Mesenchymal stem cell (in vitro differentiated cells and primary cell): ENCODE measurements around the gene CDK14.

Experiments
- DNase-seq: peaks from one replicate; pipeline ENCODE4 v3.0.0-alpha.2; 2013
- H2AFZ ChIP-seq: one replicate; pipeline ENCODE4 v1.6.1; 2013; ENCODE audit warnings: low read depth, mild to moderate bottlenecking, control low read depth, inconsistent platforms, low read length, moderate library complexity
- H2AK5ac ChIP-seq: 2 replicates; pipeline ENCODE4 v1.6.1; 2013; ENCODE audit warnings: low read length, moderate library complexity, mild to moderate bottlenecking, inconsistent platforms; ENCODE audit not compliant: severe bottlenecking
- H2BK120ac ChIP-seq: one replicate; pipeline ENCODE4 v1.6.1; 2013; ENCODE audit warnings: low read depth, mild to moderate bottlenecking, inconsistent platforms, low read length, moderate library complexity
- H2BK12ac ChIP-seq, 2 experiments: one replicate each; pipeline ENCODE4 v1.6.1; 2013; ENCODE audit warnings: inconsistent platforms in 2 of 2, low read length in 2 of 2, mild to moderate bottlenecking in 2 of 2, moderate library complexity in 2 of 2, control low read depth in 1 of 2
- H2BK15ac ChIP-seq: one replicate; pipeline ENCODE4 v1.6.1; 2013; ENCODE audit warnings: mild to moderate bottlenecking, low read depth, inconsistent platforms; ENCODE audit not compliant: poor library complexity, severe bottlenecking
- H2BK5ac ChIP-seq: 2 replicates; pipeline ENCODE4 v1.6.1; 2013; ENCODE audit warnings: low read depth, mild to moderate bottlenecking, low read length, control low read depth, inconsistent platforms; ENCODE audit not compliant: poor library complexity, severe bottlenecking
- H3K14ac ChIP-seq, 2 experiments: one replicate each; pipeline ENCODE4 v1.6.1; 2013; ENCODE audit warnings: inconsistent platforms in 2 of 2, low read length in 2 of 2, control low read depth in 1 of 2, mild to moderate bottlenecking in 1 of 2, moderate library complexity in 1 of 2
- H3K18ac ChIP-seq, 2 experiments: one replicate each; pipeline ENCODE4 v1.6.1; 2013; ENCODE audit warnings: inconsistent platforms in 2 of 2, low read length in 2 of 2, control low read depth in 1 of 2, low read depth in 1 of 2, mild to moderate bottlenecking in 1 of 2
- H3K23ac ChIP-seq, 2 experiments: one replicate each; pipeline ENCODE4 v1.6.1; 2013; ENCODE audit warnings: inconsistent platforms in 2 of 2, low read length in 2 of 2, mild to moderate bottlenecking in 2 of 2, moderate library complexity in 2 of 2, control low read depth in 1 of 2
- H3K27ac ChIP-seq: 2 replicates; pipeline ENCODE4 v1.5.1; 2013; ENCODE audit warnings: mild to moderate bottlenecking, moderate library complexity, low read length, control low read depth, inconsistent platforms; ENCODE audit not compliant: poor library complexity, severe bottlenecking
- H3K27me3 ChIP-seq, 2 experiments: 2 replicates each; pipeline versions ENCODE4 v1.6.1 to v1.7.0; 2013; ENCODE audit warnings: low read length in 2 of 2, mild to moderate bottlenecking in 2 of 2, moderate library complexity in 2 of 2, control low read depth in 1 of 2, inconsistent platforms in 1 of 2; ENCODE audit not compliant: control insufficient read depth in 1 of 2, insufficient read depth in 1 of 2
- H3K36me3 ChIP-seq, 2 experiments: 2 replicates each; pipeline versions ENCODE4 v1.6.1 to v1.7.0; 2013; ENCODE audit warnings: low read length in 2 of 2, control low read depth in 1 of 2, inconsistent platforms in 1 of 2, low read depth in 1 of 2, mild to moderate bottlenecking in 1 of 2; ENCODE audit not compliant: insufficient read depth in 2 of 2, control insufficient read depth in 1 of 2
- H3K4ac ChIP-seq, 2 experiments: one replicate each; pipeline ENCODE4 v1.6.1; 2013; ENCODE audit warnings: inconsistent platforms in 2 of 2, low read length in 2 of 2, mild to moderate bottlenecking in 2 of 2, moderate library complexity in 2 of 2, control low read depth in 1 of 2, low read depth in 1 of 2
- H3K4me1 ChIP-seq: 2 replicates; pipeline ENCODE4 v1.6.1; 2013; ENCODE audit warnings: low read depth, low read length, control low read depth; ENCODE audit not compliant: control insufficient read depth, insufficient read depth
- H3K4me2 ChIP-seq: 2 replicates; pipeline ENCODE4 v1.6.1; 2013; ENCODE audit warnings: low read length, mild to moderate bottlenecking, inconsistent platforms; ENCODE audit not compliant: poor library complexity, severe bottlenecking
- H3K4me3 ChIP-seq, 2 experiments: 2 replicates each; pipeline versions ENCODE4 v1.5.1 to v1.7.0; 2013; ENCODE audit warnings: low read length in 2 of 2, mild to moderate bottlenecking in 2 of 2, control low read depth in 1 of 2, low read depth in 1 of 2; ENCODE audit not compliant: insufficient read depth in 1 of 2
- H3K79me1 ChIP-seq: replicated peaks from 2 replicates; pipeline ENCODE4 v1.6.1; 2013; ENCODE audit warnings: mild to moderate bottlenecking, control low read depth, low read length, inconsistent platforms; ENCODE audit not compliant: poor library complexity, severe bottlenecking
- H3K9ac ChIP-seq: 2 replicates; pipeline ENCODE4 v1.7.0; 2013; ENCODE audit warnings: mild to moderate bottlenecking, low read length, moderate library complexity
- H3K9me3 ChIP-seq: 2 replicates; pipeline ENCODE4 v1.7.0; 2013; ENCODE audit warnings: mild to moderate bottlenecking, low read length; ENCODE audit not compliant: control insufficient read depth
- H4K8ac ChIP-seq: one replicate; pipeline ENCODE4 v1.6.1; 2013; ENCODE audit warnings: inconsistent platforms, mild to moderate bottlenecking, low read length, moderate library complexity
- H4K91ac ChIP-seq: one replicate; pipeline ENCODE4 v1.6.1; 2013; ENCODE audit warnings: mild to moderate bottlenecking, low read length, inconsistent platforms
- WGBS: methylation state at CpG from one replicate; pipeline ENCODE4 v1.1.7; 2013; ENCODE audit warnings: mixed read lengths; 5-methylcytosine and 5-hydroxymethylcytosine counted together

CDK14 gene

DNA sequence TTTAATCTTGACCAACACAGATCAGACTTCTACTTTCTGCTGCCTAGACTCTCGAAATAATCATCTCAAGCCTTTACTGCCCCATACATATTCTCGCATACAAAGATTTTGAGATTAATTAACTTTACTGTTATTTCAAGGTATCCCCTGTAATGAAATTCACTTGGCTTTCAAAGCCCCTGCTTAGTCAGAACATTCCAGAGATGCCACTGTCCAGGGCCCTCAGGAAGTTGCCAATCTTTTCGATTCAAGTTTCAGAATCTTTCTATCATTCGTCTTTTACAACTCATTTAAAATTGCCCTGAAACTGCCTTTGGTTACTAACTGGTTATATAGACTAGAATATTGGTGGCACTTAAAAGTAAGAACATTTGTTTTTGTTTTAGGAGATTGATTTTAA, 320.2 kb downstream of the CDK14 start:
- H2BK12ac ChIP-seq: no peak overlapping the region
- no peak overlapping the region for H3K23ac ChIP-seq
- WGBS: 67% methylated on average over 3 of the region's 4 CpGs
- H4K91ac ChIP-seq: no peak overlapping the region
- H2AFZ ChIP-seq: no peak overlapping the region
- H3K9me3 ChIP-seq: no peaks in the 10 kb centered on the region
- no peak overlapping the region for H3K9ac ChIP-seq
- H2BK5ac ChIP-seq: no peak overlapping the region
- no peak overlapping the region for H3K14ac ChIP-seq
- no peak overlapping the region for H3K18ac ChIP-seq
- no peak overlapping the region for H3K4me2 ChIP-seq
- no peak overlapping the region for H3K27ac ChIP-seq
- DNase-seq: no peak
- no peak overlapping the region for H2AK5ac ChIP-seq
- no peaks in the 10 kb centered on the region for H3K27me3 ChIP-seq
- H2BK120ac ChIP-seq: no peak overlapping the region
- H3K4me1 ChIP-seq: no peaks in the 10 kb centered on the region
- peaks cover 0 to 13% of the 10 kb centered on the region in 2 experiments for H3K36me3 ChIP-seq
- H3K4me3 ChIP-seq: no peak overlapping the region
- no peak overlapping the region for H4K8ac ChIP-seq
- H3K4ac ChIP-seq: no peak overlapping the region
- H2BK15ac ChIP-seq: no peak overlapping the region
- peaks cover 5% of the 10 kb centered on the region for H3K79me1 ChIP-seq

GRCh38 chr7:90917539-90917938, 321.4 kb downstream of the CDK14 start:
- Histone ChIP-seq H2BK12ac (no peak overlapping the region), H3K9me3 (no peaks in the 10 kb centered on the region), H3K9ac (no peak overlapping the region), H3K4me2 (no peak overlapping the region), H2AK5ac (no peak overlapping the region), H2AFZ (no peak overlapping the region), H3K14ac (no peak overlapping the region), H2BK15ac (no peak overlapping the region), H2BK120ac (no peak overlapping the region), H4K91ac (no peak overlapping the region), H3K18ac (no peak overlapping the region), H3K23ac (no peak overlapping the region), H3K27ac (no peak overlapping the region), H4K8ac (no peak overlapping the region), H3K27me3 (no peaks in the 10 kb centered on the region), H2BK5ac (no peak overlapping the region), H3K79me1 (peaks cover 5% of the 10 kb centered on the region), H3K4me3 (no peak overlapping the region), H3K4me1 (no peaks in the 10 kb centered on the region), H3K36me3 (peaks cover 0 to 13% of the 10 kb centered on the region in 2 experiments), H3K4ac (no peak overlapping the region)
- DNase-seq: no peak
- WGBS: 98% methylated on average over 4 of the region's 4 CpGs

DNA sequence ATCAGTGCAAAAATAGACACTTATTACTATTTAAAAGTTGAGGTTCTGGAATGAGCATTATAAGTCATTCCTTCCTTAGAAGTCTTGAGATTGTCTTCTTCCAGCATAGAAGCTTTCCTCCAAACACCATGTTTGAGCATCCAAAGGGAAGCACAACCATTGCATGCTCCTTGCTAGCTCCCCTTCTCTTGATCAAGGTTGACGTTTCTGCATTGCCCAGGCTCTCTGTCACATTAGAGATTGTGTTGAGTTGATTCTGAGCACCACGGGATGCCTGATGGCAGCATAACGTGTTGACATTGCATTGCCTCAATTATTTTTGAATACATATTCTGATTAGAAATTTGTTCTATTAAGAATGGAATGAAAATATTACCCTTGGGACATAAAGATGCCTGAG, 322.2 kb downstream of the CDK14 start:
- Histone ChIP-seq H2BK120ac (no peak overlapping the region), H2BK12ac (no peak overlapping the region), H2AFZ (no peak overlapping the region), H3K79me1 (peaks cover 5% of the 10 kb centered on the region), H3K27me3 (no peaks in the 10 kb centered on the region), H4K8ac (no peak overlapping the region), H3K23ac (no peak overlapping the region), H3K4me3 (no peak overlapping the region), H3K9ac (no peak overlapping the region), H3K4me2 (no peak overlapping the region), H2BK5ac (no peak overlapping the region), H3K36me3 (peaks cover 0 to 13% of the 10 kb centered on the region in 2 experiments), H2BK15ac (no peak overlapping the region), H3K4ac (no peak overlapping the region), H3K9me3 (no peaks in the 10 kb centered on the region), H3K27ac (no peak overlapping the region), H2AK5ac (no peak overlapping the region), H4K91ac (no peak overlapping the region), H3K4me1 (no peaks in the 10 kb centered on the region), H3K18ac (no peak overlapping the region), H3K14ac (no peak overlapping the region)
- WGBS: 70% methylated on average over 1 of the region's 3 CpGs
- DNase-seq: no peak

DNA sequence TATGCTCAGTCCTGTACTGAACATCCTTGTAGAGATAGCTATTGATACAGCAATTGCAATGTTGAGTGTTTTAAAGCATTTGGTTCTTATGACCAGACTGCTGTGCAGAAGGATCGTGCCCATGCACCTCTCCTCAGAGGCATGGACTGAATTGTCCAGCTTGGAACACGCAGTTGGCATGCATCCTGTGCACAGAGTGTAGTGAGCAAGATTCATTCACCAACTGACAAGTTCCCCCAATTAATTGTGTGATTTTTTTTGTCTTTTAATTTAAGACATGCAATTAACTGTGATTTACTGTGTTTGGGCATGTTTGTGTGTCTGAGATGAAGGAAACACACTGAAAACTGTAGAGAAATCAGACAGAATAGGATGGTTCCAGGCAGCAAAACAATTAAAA, 323.7 kb downstream of the CDK14 start:
- no peak overlapping the region for H3K18ac ChIP-seq
- H2BK12ac ChIP-seq: no peak overlapping the region
- no peaks in the 10 kb centered on the region for H3K9me3 ChIP-seq
- peaks cover 1% of the 10 kb centered on the region for H3K79me1 ChIP-seq
- H3K36me3 ChIP-seq: peaks cover 0 to 13% of the 10 kb centered on the region in 2 experiments
- no peak overlapping the region for H3K9ac ChIP-seq
- H2BK5ac ChIP-seq: no peak overlapping the region
- no peak overlapping the region for H2AFZ ChIP-seq
- no peak overlapping the region for H3K4ac ChIP-seq
- H3K27me3 ChIP-seq: no peaks in the 10 kb centered on the region
- H3K23ac ChIP-seq: no peak overlapping the region
- no peak overlapping the region for H3K4me2 ChIP-seq
- no peak overlapping the region for H3K4me3 ChIP-seq
- H3K27ac ChIP-seq: no peak overlapping the region
- DNase-seq: no peak
- H4K91ac ChIP-seq: no peak overlapping the region
- no peak overlapping the region for H3K14ac ChIP-seq
- WGBS: 100% methylated on average over 1 of the region's 2 CpGs
- no peak overlapping the region for H2BK15ac ChIP-seq
- H3K4me1 ChIP-seq: no peaks in the 10 kb centered on the region
- H2BK120ac ChIP-seq: no peak overlapping the region
- no peak overlapping the region for H4K8ac ChIP-seq
- no peak overlapping the region for H2AK5ac ChIP-seq
